HepG2 (cell line): Measurements from ENCODE around the gene CCDC57. TPM values are rescaled to one million over a fixed set of nuclear protein-coding genes. Genes with fewer than 3 reads are reported as not detected.

Experiments used
- DNMT1 ChIP-seq: sonication (generic); formaldehyde crosslinking; IDR thresholded peaks from 2 replicates; pipeline ENCODE4 v1.5.1; 2020; ENCODE audit warnings: mild to moderate bottlenecking, missing genetic modification reagents
- ETS1 ChIP-seq: sonication (generic); formaldehyde crosslinking; IDR thresholded peaks from 2 replicates; pipeline ENCODE4 v1.4.0; 2020; ENCODE audit warnings: missing genetic modification reagents
- HIVEP1 ChIP-seq: sonication (generic); formaldehyde crosslinking; IDR thresholded peaks from 2 replicates; pipeline ENCODE4 v1.4.0; 2020; ENCODE audit warnings: mild to moderate bottlenecking, missing genetic modification reagents
- JUND ChIP-seq: sonication (generic); formaldehyde crosslinking; IDR thresholded peaks from 2 replicates; pipeline ENCODE4 v1.8.0; 2022; ENCODE audit warnings: mild to moderate bottlenecking, missing genetic modification reagents
- PRDM15 ChIP-seq: sonication (generic); formaldehyde crosslinking; IDR thresholded peaks from 2 replicates; pipeline ENCODE4 v1.4.0; 2020; ENCODE audit warnings: missing genetic modification reagents
- ZBTB1 ChIP-seq: sonication (generic); formaldehyde crosslinking; IDR thresholded peaks from 2 replicates; pipeline ENCODE4 v1.4.0; 2020; ENCODE audit warnings: missing genetic modification reagents, borderline replicate concordance
- ZNF614 ChIP-seq: IDR thresholded peaks from 2 replicates; pipeline ENCODE4 v1.6.1; 2018; ENCODE audit warnings: missing biosample characterization, missing genetic modification reagents, inconsistent platforms, borderline replicate concordance
- polyA plus RNA-seq, 8 experiments: library from polyadenylated mRNA; depleted of rRNA in 3 of 8; stranded (reverse) in 7 of 8; unstranded in 1 of 8; fragments of >200 nt; fragmentation: Illumina TruSeq in 4 of 8; extraction: Trizol in 4 of 8; gene quantifications; 2 replicates each; pipeline versions ENCODE4 v1.2.1 to v1.2.3, GENCODE V29; 2011 to 2016; ENCODE audit warnings: low read depth in 4 of 8, missing spikeins in 1 of 8, mixed read lengths in 1 of 8; ENCODE audit not compliant: insufficient read depth in 1 of 8
- total RNA-seq, 5 experiments: library from RNA; depleted of rRNA; stranded (reverse); fragments of >200 nt; fragmentation: Illumina TruSeq; extraction: Trizol; gene quantifications; 2 replicates each; pipeline ENCODE4 v1.2.3, GENCODE V29; 2016; ENCODE audit warnings: low read depth in 1 of 5
- TF ChIP-seq, protein P1 (sequence below), 2 experiments: fragments of 450-650 bp in 1 of 2; sonication (generic) in 1 of 2; formaldehyde crosslinking in 1 of 2; IDR thresholded peaks; 2 replicates each; pipeline versions ENCODE4 v1.6.1 to v1.8.0; 2016 to 2022; ENCODE audit warnings: antibody characterized with exemption in 1 of 2, mild to moderate bottlenecking in 1 of 2, missing genetic modification reagents in 1 of 2
- TF ChIP-seq, protein P2 (sequence below): sonication (generic); formaldehyde crosslinking; IDR thresholded peaks from 2 replicates; pipeline ENCODE4 v1.8.1; 2023; ENCODE audit warnings: mild to moderate bottlenecking, moderate library complexity, missing genetic modification reagents

The CCDC57 gene
- total and polyA plus RNA-seq, 2 of the 13 experiments (the other 11 are each of a cell fraction or from before 2014, with no cell fraction given) = 59.3 to 59.9 TPM

DNA sequence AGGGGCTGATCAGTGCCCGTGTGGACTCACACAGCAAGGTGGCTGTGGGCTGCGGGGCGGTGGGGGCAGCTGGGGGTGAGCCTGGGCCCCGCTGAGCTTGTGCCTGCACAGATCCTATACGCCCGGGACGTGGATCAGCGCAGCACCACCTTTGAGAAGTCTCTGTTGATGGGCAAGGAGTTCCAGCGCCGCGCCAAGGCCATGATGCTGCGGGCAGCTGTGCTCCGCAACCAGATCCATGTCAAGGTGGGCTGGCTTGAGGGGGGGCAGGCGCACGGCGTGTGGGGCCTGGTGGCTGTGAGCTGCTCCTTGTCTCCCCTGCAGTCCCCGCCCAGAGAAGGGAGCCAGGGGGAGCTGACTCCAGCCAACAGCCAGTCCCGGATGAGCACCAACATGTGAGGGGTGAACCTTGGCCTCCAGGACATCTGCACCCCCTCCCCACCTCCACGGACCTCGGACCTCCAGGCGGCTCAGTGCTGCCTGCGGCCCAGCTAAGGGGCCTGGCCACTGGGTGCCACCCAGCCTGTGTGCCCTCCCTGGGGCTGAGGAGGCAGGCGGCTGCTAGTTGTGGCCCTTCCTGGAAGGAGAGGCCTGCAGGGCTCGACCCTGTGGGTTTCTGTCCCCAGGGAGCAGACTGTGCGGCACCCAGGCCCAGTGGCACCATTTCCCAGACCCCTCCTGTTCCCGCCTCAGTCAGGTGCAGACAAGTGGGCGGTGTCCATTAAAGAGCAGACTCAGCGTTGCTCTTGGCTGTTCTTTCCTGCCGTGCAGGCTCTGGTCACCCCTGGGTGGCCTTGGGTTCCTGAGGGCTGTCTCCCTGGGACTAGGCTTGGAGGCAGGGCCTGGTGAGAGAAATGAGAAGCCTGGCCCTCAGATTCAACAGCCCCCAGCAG is 155.7 kb downstream of the CCDC57 start (continued):
- TF ChIP-seq DNMT1 (CRISPR knock-in tag) = no peak
- 0 out of 2 replicates have a peak, but pooled peaks have one; percentile 49 for TF ChIP-seq HIVEP1
- no peak for TF ChIP-seq PRDM15 (CRISPR knock-in tag)
- TF ChIP-seq ETS1 (CRISPR knock-in tag) = no peak
- no peak for TF ChIP-seq JUND
- TF ChIP-seq, protein P1, sequence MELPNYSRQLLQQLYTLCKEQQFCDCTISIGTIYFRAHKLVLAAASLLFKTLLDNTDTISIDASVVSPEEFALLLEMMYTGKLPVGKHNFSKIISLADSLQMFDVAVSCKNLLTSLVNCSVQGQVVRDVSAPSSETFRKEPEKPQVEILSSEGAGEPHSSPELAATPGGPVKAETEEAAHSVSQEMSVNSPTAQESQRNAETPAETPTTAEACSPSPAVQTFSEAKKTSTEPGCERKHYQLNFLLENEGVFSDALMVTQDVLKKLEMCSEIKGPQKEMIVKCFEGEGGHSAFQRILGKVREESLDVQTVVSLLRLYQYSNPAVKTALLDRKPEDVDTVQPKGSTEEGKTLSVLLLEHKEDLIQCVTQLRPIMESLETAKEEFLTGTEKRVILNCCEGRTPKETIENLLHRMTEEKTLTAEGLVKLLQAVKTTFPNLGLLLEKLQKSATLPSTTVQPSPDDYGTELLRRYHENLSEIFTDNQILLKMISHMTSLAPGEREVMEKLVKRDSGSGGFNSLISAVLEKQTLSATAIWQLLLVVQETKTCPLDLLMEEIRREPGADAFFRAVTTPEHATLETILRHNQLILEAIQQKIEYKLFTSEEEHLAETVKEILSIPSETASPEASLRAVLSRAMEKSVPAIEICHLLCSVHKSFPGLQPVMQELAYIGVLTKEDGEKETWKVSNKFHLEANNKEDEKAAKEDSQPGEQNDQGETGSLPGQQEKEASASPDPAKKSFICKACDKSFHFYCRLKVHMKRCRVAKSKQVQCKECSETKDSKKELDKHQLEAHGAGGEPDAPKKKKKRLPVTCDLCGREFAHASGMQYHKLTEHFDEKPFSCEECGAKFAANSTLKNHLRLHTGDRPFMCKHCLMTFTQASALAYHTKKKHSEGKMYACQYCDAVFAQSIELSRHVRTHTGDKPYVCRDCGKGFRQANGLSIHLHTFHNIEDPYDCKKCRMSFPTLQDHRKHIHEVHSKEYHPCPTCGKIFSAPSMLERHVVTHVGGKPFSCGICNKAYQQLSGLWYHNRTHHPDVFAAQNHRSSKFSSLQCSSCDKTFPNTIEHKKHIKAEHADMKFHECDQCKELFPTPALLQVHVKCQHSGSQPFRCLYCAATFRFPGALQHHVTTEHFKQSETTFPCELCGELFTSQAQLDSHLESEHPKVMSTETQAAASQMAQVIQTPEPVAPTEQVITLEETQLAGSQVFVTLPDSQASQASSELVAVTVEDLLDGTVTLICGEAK (IDR thresholded peaks at IDR 0.05) = no peak
- TF ChIP-seq, protein P1 (CRISPR knock-in tag; IDR thresholded peaks at IDR 0.05) = peak; percentile 57; the same call in 1 of the 2 replicates
- TF ChIP-seq, protein P2, sequence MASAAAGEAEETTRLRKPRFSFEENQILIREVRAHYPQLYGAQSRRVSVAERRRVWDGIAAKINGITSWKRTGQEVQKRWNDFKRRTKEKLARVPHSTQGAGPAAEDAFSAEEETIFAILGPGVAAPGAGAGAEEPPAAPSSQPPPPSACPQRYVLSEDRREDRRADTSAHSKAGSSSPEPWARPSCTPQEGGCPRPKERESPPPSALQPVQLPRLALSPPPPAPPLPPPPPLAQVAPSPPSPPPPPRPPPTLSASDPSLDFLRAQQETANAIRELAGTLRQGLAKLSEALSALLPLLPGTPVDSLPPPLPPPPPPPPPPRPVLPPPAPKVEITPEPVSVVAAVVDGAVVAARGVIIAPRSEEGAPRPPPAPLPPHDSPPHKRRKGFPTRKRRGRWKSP = no peak; the same call in 1 of the 2 replicates
- TF ChIP-seq ZBTB1 (CRISPR knock-in tag) = 0 out of 2 replicates have a peak, but pooled peaks have one; percentile 24
- 0 out of 2 replicates have a peak, but pooled peaks have one; percentile 28 for TF ChIP-seq ZNF614 (CRISPR knock-in tag)
